Heart right ventricle (tissue), 16 donors: ENCODE data around the gene KCNN2. TPM values are rescaled to one million over a fixed set of nuclear protein-coding genes. Genes with fewer than 3 reads are reported as not detected.

Source experiments
- ATAC-seq, 8 donors: fragments of 200-7000 bp; cut with Tn5 transposase; one replicate each; pipeline ENCODE4 v1.9.1; 2020; ENCODE audit warnings: mild to moderate bottlenecking in 8 of 8, moderate library complexity in 8 of 8, moderate number of reproducible peaks in 1 of 8
- DNase-seq, 2 donors: peaks; one replicate each; pipeline ENCODE4 v3.0.0-alpha.2; 2020
- H3K27ac ChIP-seq, 10 donors: fragments of 200-600 bp; sonication (generic) in 2 of 10; one replicate each; pipeline versions ENCODE4 v1.5.0 to v1.8.0; 2020 to 2022; ENCODE audit warnings: mild to moderate bottlenecking in 3 of 10
- H3K27me3 ChIP-seq, 7 donors: fragments of 200-600 bp; one replicate each; pipeline ENCODE4 v1.8.0; 2021 to 2022; ENCODE audit warnings: mild to moderate bottlenecking in 2 of 7
- H3K36me3 ChIP-seq, 9 donors: fragments of 200-600 bp; sonication (generic) in 1 of 9; one replicate each; pipeline versions ENCODE4 v1.5.0 to v1.8.0; 2020 to 2022; ENCODE audit warnings: mild to moderate bottlenecking in 2 of 9
- H3K4me1 ChIP-seq, 9 donors: fragments of 200-600 bp; sonication (generic) in 1 of 9; one replicate each; pipeline versions ENCODE4 v1.5.0 to v1.8.0; 2020 to 2022; ENCODE audit warnings: mild to moderate bottlenecking in 4 of 9
- H3K4me3 ChIP-seq, 10 donors: fragments of 200-600 bp; sonication (generic) in 2 of 10; one replicate each; pipeline versions ENCODE4 v1.5.0 to v1.8.0; 2020 to 2022; ENCODE audit warnings: mild to moderate bottlenecking in 7 of 10, moderate library complexity in 2 of 10
- H3K9me3 ChIP-seq, 11 donors: fragments of 200-600 bp in 10 of 11; sonication (generic) in 2 of 11; one replicate each; pipeline versions ENCODE4 v1.5.0 to v1.8.0; 2013 to 2022; ENCODE audit warnings: mild to moderate bottlenecking in 2 of 11, control low read depth in 1 of 11, moderate library complexity in 1 of 11
- CTCF ChIP-seq, 9 donors: fragments of 200-600 bp; sonication (generic) in 2 of 9; IDR thresholded peaks; one replicate each; pipeline versions ENCODE4 v1.5.0 to v1.8.0; 2021 to 2022; ENCODE audit warnings: antibody characterized with exemption in 9 of 9, mild to moderate bottlenecking in 5 of 9, moderate library complexity in 1 of 9
- WGBS, 2 donors: extraction: QIAGEN DNeasy Blood & Tissue Kit; methylation state at CpG; one replicate each; pipeline ENCODE4 v1.1.7; 2013; ENCODE audit warnings: inconsistent platforms in 1 of 2; 5-methylcytosine and 5-hydroxymethylcytosine counted together
- intact Hi-C, 10 donors: fragments of 100-400 bp; cut with DNase I; formaldehyde crosslinking; loops; one replicate each; pipeline versions ENCODE4 v1.11.1 to v1.14.2; 2022
- polyA plus RNA-seq, 2 donors: library from polyadenylated mRNA; stranded (reverse); fragments of 200-250 nt; gene quantifications; one replicate each; pipeline ENCODE4 v1.2.3, GENCODE V29; 2013
- total RNA-seq, 10 donors: library from RNA; stranded (reverse); fragmentation: NEBNext Ultra II Directional in 3 of 10; extraction: Animal tissue kit (Norgen Biotek cat#: 25700) in 3 of 10; gene quantifications; one replicate each; pipeline versions ENCODE4 v1.2.1 to v1.2.4, GENCODE V29; 2021 to 2023
- donor health status: Arrhythmogenic right ventricular cardiomyopathy.
- donor health status: ischemic (EF 13 %, LVEDD 7.1; RV severe dilation, severe dysfunction).
- donor health status: healthy with polysubstance abuse.
- donor health status: DM: no; HTN: yes; CAD: no.
- donor health status: DM: no; HTN: no; CAD: no.
- donor health status: ischemic (EF 25% LVEDD 6.9; RV normal size, moderate dysfunction).
- donor health status: ischemic (EF 25% LVEDD 5.7; RV mildly dilated, moderate dysfunction).
- donor health status: healthy.
- donor health status: DM: yes; HTN: yes; CAD: no.
- donor health status: Ischemic cardiomyopathy.
- donor health status: ischemic (EF 35%, LVEDD 5.7; RV mildly dilated, moderate dysfunction).
- donor health status: nonischemic (EF 11% LVEDD 7.7; RV severe dilation, severe dysfunction).
- donor health status: DM: yes; HTN: yes; CAD: no.
- donor health status: PGD.
- donor health status: ischemic (EF 29% LVEDD 5.4; RV normal size, mild dysfunction).
- donor health status: nonischemic (EF 23%, LVEDD 6.1; RV moderate dilation, normal function).

Gene KCNN2
- total and polyA plus RNA-seq, 12 donors, result 1.0 to 10.7 (median 7.6) TPM

- H3K27me3 ChIP-seq, result no peaks in the 10 kb centered on the region
- H3K9me3 ChIP-seq, result no peaks in the 10 kb centered on the region
- H3K4me3 ChIP-seq, result no peak overlapping the region
- no peaks in the 10 kb centered on the region for H3K36me3 ChIP-seq
- intact Hi-C loops, result no loop called here
- H3K4me1 ChIP-seq, result no peaks in the 10 kb centered on the region
- no peak for ATAC-seq
- H3K27ac ChIP-seq, result no peak overlapping the region
- no peak for DNase-seq
- TF ChIP-seq CTCF (IDR thresholded peaks at IDR 0.05), result no peak
- 85 to 86% methylated on average over 3 of the region's 3 CpGs for WGBS, 2 donors
Measured at GRCh38 chr5:114408847-114409246, 47.0 kb downstream of the KCNN2 start.

GRCh38 chr5:114411380-114411931, 49.6 kb downstream of the KCNN2 start:
- H3K4me3 ChIP-seq, result no peak overlapping the region
- no peaks in the 10 kb centered on the region for H3K27me3 ChIP-seq
- no peak for TF ChIP-seq CTCF (IDR thresholded peaks at IDR 0.05)
- H3K4me1 ChIP-seq, result no peaks in the 10 kb centered on the region
- H3K36me3 ChIP-seq, result no peaks in the 10 kb centered on the region
- DNase-seq (no peak), ATAC-seq (no peak)
- WGBS, 2 donors, result 78 to 80% methylated on average over 3 of the region's 3 CpGs
- H3K9me3 ChIP-seq, result no peaks in the 10 kb centered on the region
- intact Hi-C loops, result no loop called here
- H3K27ac ChIP-seq, result no peak overlapping the region

- no peaks in the 10 kb centered on the region for H3K9me3 ChIP-seq
- H3K4me3 ChIP-seq, result no peak overlapping the region
- no peaks in the 10 kb centered on the region for H3K36me3 ChIP-seq
- no peaks in the 10 kb centered on the region for H3K4me1 ChIP-seq
- ATAC-seq (no peak), DNase-seq (no peak)
- no peak overlapping the region for H3K27ac ChIP-seq
- no peak for TF ChIP-seq CTCF (IDR thresholded peaks at IDR 0.05)
- intact Hi-C loops, result no loop called here
- 69 to 81% methylated on average over 1 of the region's 1 CpG for WGBS, 2 donors
- no peaks in the 10 kb centered on the region for H3K27me3 ChIP-seq
Measured at GRCh38 chr5:114412510-114413171, 50.8 kb downstream of the KCNN2 start.

GRCh38 chr5:114415760-114416159, 53.9 kb downstream of the KCNN2 start:
- no peak for TF ChIP-seq CTCF (IDR thresholded peaks at IDR 0.05)
- Histone ChIP-seq H3K4me3 (no peak overlapping the region), H3K36me3 (no peaks in the 10 kb centered on the region), H3K4me1 (no peaks in the 10 kb centered on the region), H3K27ac (no peak overlapping the region), H3K27me3 (no peaks in the 10 kb centered on the region), H3K9me3 (no peaks in the 10 kb centered on the region)
- no peak for ATAC-seq
- intact Hi-C loops, result no loop called here
- 95 to 100% methylated on average over 1 of the region's 1 CpG for WGBS, 2 donors
- DNase-seq, result no peak
